GM12874 (cell line): ENCODE measurements around the gene TMEM185A.

Experiments used
- CTCF ChIP-seq: IDR thresholded peaks from 2 replicates; pipeline ENCODE4 v1.5.1; 2011; ENCODE audit warnings: low read depth, mild to moderate bottlenecking, control low read depth, low read length, moderate library complexity; ENCODE audit not compliant: insufficient read depth

The TMEM185A gene

GRCh38 chrX:149572743-149573142 is 58.8 kb downstream of the TMEM185A start:
- TF ChIP-seq CTCF, result no peak

GRCh38 chrX:149571770-149572169 is 59.8 kb downstream of the TMEM185A start:
- no peak for TF ChIP-seq CTCF

- no peak for TF ChIP-seq CTCF
These were observed 60.9 kb downstream of the TMEM185A start for GRCh38 chrX:149570668-149571067.

- TF ChIP-seq CTCF, result no peak
These were observed 61.8 kb downstream of the TMEM185A start for GRCh38 chrX:149569770-149570169.

GRCh38 chrX:149568701-149569296 is 62.8 kb downstream of the TMEM185A start:
- no peak for TF ChIP-seq CTCF

- TF ChIP-seq CTCF, result no peak
These were observed 63.8 kb downstream of the TMEM185A start for GRCh38 chrX:149567621-149568417.

- TF ChIP-seq CTCF, result no peak
These were observed 68.2 kb downstream of the TMEM185A start for GRCh38 chrX:149563359-149563758.
